Endothelial cell of hepatic sinusoid (primary cell): ENCODE data around the gene DTNBP1.

Experiments used
- in situ Hi-C: cut with HindIII; loops from 2 replicates; pipeline ENCODE4 v1.10.0; 2017; ENCODE audit warnings: low sequenced_read_pairs

The DTNBP1 gene

GRCh38 chr6:15662326-15663129, at the start of gene DTNBP1:
Gene DTNBP1, minus strand, starts transcription at chr6:15663028. Its CDS starts 159 bp downstream, at chr6:15662869.
- in situ Hi-C loops: no loop called here

- in situ Hi-C loops: no loop called here
These were observed 46.9 kb upstream of the DTNBP1 start for GRCh38 chr6:15709651-15710269.

GRCh38 chr6:15708231-15708630, 45.4 kb upstream of the DTNBP1 start:
- in situ Hi-C loops: no loop called here

- in situ Hi-C loops: no loop called here
These were observed 43.2 kb upstream of the DTNBP1 start for GRCh38 chr6:15705981-15706380.

- in situ Hi-C loops: loop anchor here (25.0 kb wide), 1 partner anchor 489 kb away; no protein-coding TSS in a partner anchor
These were observed 35.6 kb upstream of the DTNBP1 start for GRCh38 chr6:15698471-15698870.

GRCh38 chr6:15697895-15698294, 35.1 kb upstream of the DTNBP1 start:
- in situ Hi-C loops: loop anchor here (25.0 kb wide), 1 partner anchor 489 kb away; no protein-coding TSS in a partner anchor

GRCh38 chr6:15691250-15691869, 28.5 kb upstream of the DTNBP1 start:
- in situ Hi-C loops: loop anchor here (25.0 kb wide), 1 partner anchor 496 kb away; no protein-coding TSS in a partner anchor

GRCh38 chr6:15690510-15690909, 27.7 kb upstream of the DTNBP1 start:
- in situ Hi-C loops: loop anchor here (25.0 kb wide), 1 partner anchor 497 kb away; no protein-coding TSS in a partner anchor

- in situ Hi-C loops: loop anchor here (25.0 kb wide), 1 partner anchor 497 kb away; no protein-coding TSS in a partner anchor
These were observed 27.0 kb upstream of the DTNBP1 start for GRCh38 chr6:15689586-15690482.

GRCh38 chr6:15685619-15686018, 22.8 kb upstream of the DTNBP1 start:
- in situ Hi-C loops: loop anchor here (25.0 kb wide), 1 partner anchor 502 kb away; no protein-coding TSS in a partner anchor

GRCh38 chr6:15682965-15683822, 20.4 kb upstream of the DTNBP1 start:
- in situ Hi-C loops: loop anchor here (25.0 kb wide), 1 partner anchor 504 kb away; no protein-coding TSS in a partner anchor

- in situ Hi-C loops: loop anchor here (25.0 kb wide), 1 partner anchor 505 kb away; no protein-coding TSS in a partner anchor
These were observed 19.1 kb upstream of the DTNBP1 start for GRCh38 chr6:15681946-15682345.

GRCh38 chr6:15678514-15678913, 15.7 kb upstream of the DTNBP1 start:
- in situ Hi-C loops: loop anchor here (25.0 kb wide), 1 partner anchor 509 kb away; no protein-coding TSS in a partner anchor

GRCh38 chr6:15677822-15678221, 15.0 kb upstream of the DTNBP1 start:
- in situ Hi-C loops: loop anchor here (25.0 kb wide), 1 partner anchor 509 kb away; no protein-coding TSS in a partner anchor

GRCh38 chr6:15675536-15676220, 12.8 kb upstream of the DTNBP1 start:
- in situ Hi-C loops: loop anchor here (25.0 kb wide), 1 partner anchor 512 kb away; no protein-coding TSS in a partner anchor

GRCh38 chr6:15674690-15675386, 12.0 kb upstream of the DTNBP1 start:
- in situ Hi-C loops: loop anchor here (25.0 kb wide), 1 partner anchor 512 kb away; no protein-coding TSS in a partner anchor

GRCh38 chr6:15673666-15674065, 10.8 kb upstream of the DTNBP1 start:
- in situ Hi-C loops: no loop called here

- in situ Hi-C loops: no loop called here
These were observed 10.0 kb upstream of the DTNBP1 start for GRCh38 chr6:15672818-15673217.
